Stimulated activated CD8-positive, alpha-beta memory T cell treated with anti-CD3 and anti-CD28 coated beads, Interleukin-12 subunit alpha, Interleukin-12 subunit beta, amount 100 ng/mL, for 4 hours (primary cell): Measurements from ENCODE around the gene GMDS.

Source experiments
- DNase-seq: peaks from one replicate; pipeline ENCODE4 v3.0.0-alpha.2; 2020; ENCODE audit warnings: low read depth

GMDS gene

GRCh38 chr6:1643830-1644445, 601.5 kb downstream of the GMDS start:
- no peak for DNase-seq

- no peak for DNase-seq
Observed at GRCh38 chr6:1643111-1643510, 602.3 kb downstream of the GMDS start.

- DNase-seq = no peak
Observed at GRCh38 chr6:1641343-1641885, 604.0 kb downstream of the GMDS start.

- DNase-seq = no peak
Observed at GRCh38 chr6:1640476-1640875, 604.9 kb downstream of the GMDS start.

GRCh38 chr6:1639430-1639829, 606.0 kb downstream of the GMDS start:
- DNase-seq = no peak

GRCh38 chr6:1636971-1637871, 608.2 kb downstream of the GMDS start:
- no peak for DNase-seq

GRCh38 chr6:1636272-1636825, 609.1 kb downstream of the GMDS start:
- no peak for DNase-seq

GRCh38 chr6:1635305-1636010, 609.9 kb downstream of the GMDS start:
- no peak for DNase-seq

GRCh38 chr6:1634081-1634480, 611.3 kb downstream of the GMDS start:
- no peak for DNase-seq

GRCh38 chr6:1633366-1634021, 611.9 kb downstream of the GMDS start:
- no peak for DNase-seq

- no peak for DNase-seq
Observed at GRCh38 chr6:1631251-1631650, 614.2 kb downstream of the GMDS start.

- DNase-seq = no peak
Observed at GRCh38 chr6:1630771-1631217, 614.6 kb downstream of the GMDS start.

GRCh38 chr6:1630212-1630770, 615.1 kb downstream of the GMDS start:
- DNase-seq = no peak

- no peak for DNase-seq
Observed at GRCh38 chr6:1629316-1629715, 616.1 kb downstream of the GMDS start.

GRCh38 chr6:1627827-1628560, 617.4 kb downstream of the GMDS start:
- DNase-seq = no peak

GRCh38 chr6:1626481-1626880, 618.9 kb downstream of the GMDS start:
- DNase-seq = no peak

- DNase-seq = no peak
Observed at GRCh38 chr6:1625794-1626435, 619.5 kb downstream of the GMDS start.

- DNase-seq = no peak
Observed at GRCh38 chr6:1624851-1625781, 620.3 kb downstream of the GMDS start.
